Measurements from ENCODE around the gene CEP43. TPM values are rescaled to one million over a fixed set of nuclear protein-coding genes. Genes with fewer than 3 reads are reported as not detected.

Gene CEP43
- total RNA-seq, 1 experiment from 2014 or later: 19.7 TPM

GRCh38 chr6:166997348-166997747, 1.8 kb upstream of the CEP43 start:
- Histone ChIP-seq H3F3A (ENCODE audit: insufficient read depth, low read depth) (no peaks in the 10 kb centered on the region), H3K27ac (no peak overlapping the region), H3K4me2 (peak overlapping the region; percentile 96), H3K27me3 (ENCODE audit: insufficient read depth, low read depth) (no peaks in the 10 kb centered on the region), H3K4me3 (peak overlapping the region; percentile 98; the same call in 1 of the 2 replicates), H3K9me3 (ENCODE audit: insufficient read depth, low read depth) (no peaks in the 10 kb centered on the region), H3K4me1 (replicated peaks; ENCODE audit: insufficient read depth) (peaks cover 16% of the 10 kb centered on the region), H2AFZ (no peak overlapping the region), H3K9me2 (ENCODE audit: insufficient read depth) (no peaks in the 10 kb centered on the region), H3K79me2 (ENCODE audit: low read depth) (peaks cover 48% of the 10 kb centered on the region), H4K20me1 (ENCODE audit: insufficient read depth) (no peaks in the 10 kb centered on the region; the same call in 1 of the 2 replicates), H3K36me3 (ENCODE audit: low read depth) (0 out of 2 replicates have a peak, but pooled peaks cover 3% of the 10 kb centered on the region)
- intact Hi-C loops (cut with micrococcal nuclease; ENCODE audit: unreplicated experiment): loop anchor here (5.0 to 10.0 kb wide), 2 partner anchors 55 to 373 kb away; partner anchors contain the start of gene RPS6KA2
- ChIA-PET POLR2A (ENCODE audit: unreplicated experiment) (no interaction called here), CTCF (no interaction called here)
- no peak for DNase-seq
- no peak for TF ChIP-seq CTCF (conservative IDR thresholded peaks at IDR 0.05)
- TF ChIP-seq EZH2 (IDR thresholded peaks at IDR 0.05; ENCODE audit: low read depth): no peak
- TSS peak; percentile 30 for BruUV-seq (replicated peaks)

GRCh38 chr6:166997768-166998255, 1.4 kb upstream of the CEP43 start:
- intact Hi-C loops (cut with micrococcal nuclease; ENCODE audit: unreplicated experiment): loop anchor here (2.0 to 10.0 kb wide), 4 partner anchors 41 to 615 kb away; partner anchors contain the start of genes MPC1, RNASET2 and RPS6KA2

More at GRCh38 chr6:166997768-166998255, 1.4 kb upstream of the CEP43 start:
- H3K4me3 ChIP-seq: peak overlapping the region; percentile 98; the same call in 1 of the 2 replicates
- no peaks in the 10 kb centered on the region; the same call in 1 of the 2 replicates for H3F3A ChIP-seq (ENCODE audit: insufficient read depth, low read depth)
- H3K4me1 ChIP-seq (replicated peaks; ENCODE audit: insufficient read depth): peaks cover 16% of the 10 kb centered on the region
- no TSS peak for BruUV-seq (replicated peaks)
- peak overlapping the region; percentile 87; the same call in 1 of the 2 replicates for H2AFZ ChIP-seq
- no peak overlapping the region for H3K27ac ChIP-seq
- ChIA-PET CTCF (interaction anchor here (0.7 kb wide), 1 partner anchor 143 kb away, joined by 3 read pairs; no protein-coding TSS in a partner anchor), POLR2A (ENCODE audit: unreplicated experiment) (no interaction called here)
- peak; percentile 49 to 71 for DNase-seq
- no peaks in the 10 kb centered on the region for H3K27me3 ChIP-seq (ENCODE audit: insufficient read depth, low read depth)
- H3K36me3 ChIP-seq (ENCODE audit: low read depth): 0 out of 2 replicates have a peak, but pooled peaks cover 4% of the 10 kb centered on the region
- H3K9me3 ChIP-seq (ENCODE audit: insufficient read depth, low read depth): no peaks in the 10 kb centered on the region
- TF ChIP-seq CTCF (conservative IDR thresholded peaks at IDR 0.05) (peak; percentile 39), EZH2 (IDR thresholded peaks at IDR 0.05; ENCODE audit: low read depth) (no peak)
- no peaks in the 10 kb centered on the region for H3K9me2 ChIP-seq (ENCODE audit: insufficient read depth)
- H3K79me2 ChIP-seq (ENCODE audit: low read depth): peaks cover 53% of the 10 kb centered on the region
- peak overlapping the region; percentile 96 for H3K4me2 ChIP-seq
- H4K20me1 ChIP-seq (ENCODE audit: insufficient read depth): peaks cover under 1% of the 10 kb centered on the region
